Stomach (tissue), 4 donors: ENCODE measurements around the gene RNPEPL1.

Experiments
- CTCF ChIP-seq, 7 experiments: fragments of 450-650 bp in 4 of 7; fragments of 200-600 bp in 3 of 7; sonication (generic) in 3 of 7; IDR thresholded peaks; one replicate each; pipeline ENCODE4 v1.5.1; 2016 to 2019; ENCODE audit warnings: antibody characterized with exemption in 7 of 7, control low read depth in 2 of 7, mild to moderate bottlenecking in 1 of 7
- EP300 ChIP-seq: sonication (generic); formaldehyde crosslinking; IDR thresholded peaks from one replicate; pipeline ENCODE4 v1.6.1; 2017; ENCODE audit warnings: antibody characterized with exemption
- POLR2A ChIP-seq, 4 donors: fragments of 450-650 bp; IDR thresholded peaks; one replicate each; pipeline ENCODE4 v1.6.1; 2016; ENCODE audit warnings: antibody characterized with exemption in 4 of 4, control low read depth in 2 of 4, mild to moderate bottlenecking in 1 of 4, moderate library complexity in 1 of 4
- POLR2AphosphoS5 ChIP-seq, 3 donors: sonication (generic); formaldehyde crosslinking; IDR thresholded peaks; one replicate each; pipeline ENCODE4 v1.6.1; 2016; ENCODE audit warnings: antibody characterized with exemption in 3 of 3

- TF ChIP-seq CTCF (IDR thresholded peaks at IDR 0.05) (no peak), POLR2AphosphoS5 (IDR thresholded peaks at IDR 0.05) (no peak), EP300 (no peak), POLR2A (IDR thresholded peaks at IDR 0.05) (no peak)
These were observed 1.3 kb downstream of the RNPEPL1 start for GRCh38 chr2:240569523-240569997.
